SH-SY5Y (cell line): ENCODE measurements around the gene SPP1.

Source experiments
- GATA2 ChIP-seq: IDR thresholded peaks from 2 replicates; pipeline ENCODE4 v1.6.1; 2011; ENCODE audit warnings: mild to moderate bottlenecking, low read depth, low read length
- GATA3 ChIP-seq: IDR thresholded peaks from 2 replicates; pipeline ENCODE4 v1.6.1; 2011; ENCODE audit warnings: low read depth, mild to moderate bottlenecking, low read length, moderate library complexity

GRCh38 chr4:88030565-88031310 lies 55.2 kb downstream of the SPP1 start:
- TF ChIP-seq GATA3 (no peak), GATA2 (no peak)
